ENCODE data around the gene FNDC3B.

- TF ChIP-seq, protein P1, sequence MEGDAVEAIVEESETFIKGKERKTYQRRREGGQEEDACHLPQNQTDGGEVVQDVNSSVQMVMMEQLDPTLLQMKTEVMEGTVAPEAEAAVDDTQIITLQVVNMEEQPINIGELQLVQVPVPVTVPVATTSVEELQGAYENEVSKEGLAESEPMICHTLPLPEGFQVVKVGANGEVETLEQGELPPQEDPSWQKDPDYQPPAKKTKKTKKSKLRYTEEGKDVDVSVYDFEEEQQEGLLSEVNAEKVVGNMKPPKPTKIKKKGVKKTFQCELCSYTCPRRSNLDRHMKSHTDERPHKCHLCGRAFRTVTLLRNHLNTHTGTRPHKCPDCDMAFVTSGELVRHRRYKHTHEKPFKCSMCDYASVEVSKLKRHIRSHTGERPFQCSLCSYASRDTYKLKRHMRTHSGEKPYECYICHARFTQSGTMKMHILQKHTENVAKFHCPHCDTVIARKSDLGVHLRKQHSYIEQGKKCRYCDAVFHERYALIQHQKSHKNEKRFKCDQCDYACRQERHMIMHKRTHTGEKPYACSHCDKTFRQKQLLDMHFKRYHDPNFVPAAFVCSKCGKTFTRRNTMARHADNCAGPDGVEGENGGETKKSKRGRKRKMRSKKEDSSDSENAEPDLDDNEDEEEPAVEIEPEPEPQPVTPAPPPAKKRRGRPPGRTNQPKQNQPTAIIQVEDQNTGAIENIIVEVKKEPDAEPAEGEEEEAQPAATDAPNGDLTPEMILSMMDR (IDR thresholded peaks at IDR 0.05) = no peak
- no peak for TF ChIP-seq POLR2A (IDR thresholded peaks at IDR 0.05)
- no peak for TF ChIP-seq POLR2AphosphoS5 (IDR thresholded peaks at IDR 0.05; ENCODE audit: insufficient read depth in 1 of 2, low read depth in 1 of 2)
Observed at GRCh38 chr3:172146349-172146748, 107.0 kb downstream of the FNDC3B start.

Data from vagina (tissue), 2 donors.